ENCODE measurements around the gene GFER. TPM values are rescaled to one million over a fixed set of nuclear protein-coding genes. Genes with fewer than 3 reads are reported as not detected.

The GFER gene
- total RNA-seq, 1 experiment from 2014 or later = 26.2 TPM

DNA sequence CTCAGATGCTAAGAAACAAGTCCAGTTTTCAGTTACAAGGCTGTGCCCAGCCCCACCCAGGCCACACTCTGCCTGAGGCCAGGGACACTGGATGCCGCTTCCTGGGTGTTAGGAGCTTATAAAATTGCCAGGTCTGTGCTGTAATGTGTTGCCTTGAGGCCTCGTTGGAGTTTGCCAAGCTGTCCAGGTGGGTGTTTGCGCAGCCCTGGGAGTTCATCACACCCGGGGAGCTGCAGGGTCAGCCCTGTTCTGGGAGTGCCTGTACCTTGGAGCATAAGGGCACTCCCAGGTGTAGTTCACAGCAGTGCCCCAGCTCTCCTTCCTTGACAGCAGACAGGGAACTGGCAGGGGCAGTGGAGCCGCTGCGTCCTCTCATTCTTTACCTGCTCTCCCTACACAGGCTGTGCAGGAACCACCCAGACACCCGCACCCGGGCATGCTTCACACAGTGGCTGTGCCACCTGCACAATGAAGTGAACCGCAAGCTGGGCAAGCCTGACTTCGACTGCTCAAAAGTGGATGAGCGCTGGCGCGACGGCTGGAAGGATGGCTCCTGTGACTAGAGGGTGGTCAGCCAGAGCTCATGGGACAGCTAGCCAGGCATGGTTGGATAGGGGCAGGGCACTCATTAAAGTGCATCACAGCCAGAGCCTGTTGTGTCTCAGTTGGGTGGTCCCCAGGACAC, 1.6 kb downstream of the GFER start:
- Histone ChIP-seq H3K4me1 (ENCODE audit: insufficient read depth, low read length, poor library complexity, severe bottlenecking) (peaks cover 24% of the 10 kb centered on the region), H3K9me3 (ENCODE audit: low read depth, low read length, poor library complexity, severe bottlenecking) (no peaks in the 10 kb centered on the region), H3K27ac (ENCODE audit: low read depth, low read length, poor library complexity, severe bottlenecking) (no peak overlapping the region), H3K36me3 (ENCODE audit: insufficient read depth, low read length, poor library complexity, severe bottlenecking) (peaks cover 7% of the 10 kb centered on the region), H3K4me3 (ENCODE audit: low read depth, low read length, poor library complexity, severe bottlenecking) (peak overlapping the region; percentile 81), H3K27me3 (replicated peaks; ENCODE audit: insufficient read depth, low read depth, low read length, poor library complexity) (peaks cover 12% of the 10 kb centered on the region)
- ChIA-PET POLR2A (ENCODE audit: low non-redundant PET) (interaction anchor here (0.6 kb wide), 1 partner anchor 21 kb away, joined by 3 read pairs; the partner anchor contains the start of gene RPS2), CTCF (interaction anchor here (0.6 to 0.9 kb wide), 2 partner anchors 26 to 155 kb away, joined by 4 to 6 read pairs; no protein-coding TSS in a partner anchor)
- no peak for TF ChIP-seq EZH2 (IDR thresholded peaks at IDR 0.05; ENCODE audit: borderline replicate concordance, low read depth, low read length, poor library complexity, severe bottlenecking)
- TF ChIP-seq, protein P1, sequence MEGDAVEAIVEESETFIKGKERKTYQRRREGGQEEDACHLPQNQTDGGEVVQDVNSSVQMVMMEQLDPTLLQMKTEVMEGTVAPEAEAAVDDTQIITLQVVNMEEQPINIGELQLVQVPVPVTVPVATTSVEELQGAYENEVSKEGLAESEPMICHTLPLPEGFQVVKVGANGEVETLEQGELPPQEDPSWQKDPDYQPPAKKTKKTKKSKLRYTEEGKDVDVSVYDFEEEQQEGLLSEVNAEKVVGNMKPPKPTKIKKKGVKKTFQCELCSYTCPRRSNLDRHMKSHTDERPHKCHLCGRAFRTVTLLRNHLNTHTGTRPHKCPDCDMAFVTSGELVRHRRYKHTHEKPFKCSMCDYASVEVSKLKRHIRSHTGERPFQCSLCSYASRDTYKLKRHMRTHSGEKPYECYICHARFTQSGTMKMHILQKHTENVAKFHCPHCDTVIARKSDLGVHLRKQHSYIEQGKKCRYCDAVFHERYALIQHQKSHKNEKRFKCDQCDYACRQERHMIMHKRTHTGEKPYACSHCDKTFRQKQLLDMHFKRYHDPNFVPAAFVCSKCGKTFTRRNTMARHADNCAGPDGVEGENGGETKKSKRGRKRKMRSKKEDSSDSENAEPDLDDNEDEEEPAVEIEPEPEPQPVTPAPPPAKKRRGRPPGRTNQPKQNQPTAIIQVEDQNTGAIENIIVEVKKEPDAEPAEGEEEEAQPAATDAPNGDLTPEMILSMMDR (conservative IDR thresholded peaks at IDR 0.05; ENCODE audit: low read depth, low read length) = no peak
- BruUV-seq (replicated peaks) = no TSS peak
- DNase-seq (ENCODE audit: low spot score) = no peak
- intact Hi-C loops (cut with micrococcal nuclease; ENCODE audit: unreplicated experiment) = no loop called here

DNA sequence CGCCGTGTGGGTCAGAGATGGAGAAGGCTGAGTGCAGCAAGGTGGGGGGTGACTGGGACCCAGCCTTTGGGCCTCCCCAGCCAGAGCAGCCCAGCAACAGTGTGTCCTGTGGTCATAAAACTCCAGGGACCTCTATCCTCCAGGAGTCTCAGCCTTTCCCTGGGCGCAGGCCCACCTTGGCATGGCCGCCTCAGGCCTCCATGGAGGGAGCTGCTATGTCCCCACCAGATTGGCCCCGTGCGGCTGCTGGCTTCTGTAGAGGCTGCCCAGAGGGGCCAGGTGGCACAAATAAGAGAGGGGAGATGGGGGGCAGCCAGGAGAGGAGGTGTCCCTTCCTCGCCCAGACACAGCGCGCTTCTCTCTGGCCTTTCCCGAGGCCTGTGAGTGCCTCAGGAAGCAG, 3.2 kb downstream of the GFER start:
- intact Hi-C loops (cut with micrococcal nuclease; ENCODE audit: unreplicated experiment) = no loop called here
- ChIA-PET CTCF (no interaction called here), POLR2A (ENCODE audit: low non-redundant PET) (interaction anchor here (0.7 kb wide), 1 partner anchor 22 kb away, joined by 4 read pairs; no protein-coding TSS in a partner anchor)
- Histone ChIP-seq H3K27me3 (replicated peaks; ENCODE audit: insufficient read depth, low read depth, low read length, poor library complexity) (peaks cover 17% of the 10 kb centered on the region), H3K27ac (ENCODE audit: low read depth, low read length, poor library complexity, severe bottlenecking) (no peak overlapping the region), H3K4me1 (ENCODE audit: insufficient read depth, low read length, poor library complexity, severe bottlenecking) (peaks cover 12% of the 10 kb centered on the region), H3K36me3 (ENCODE audit: insufficient read depth, low read length, poor library complexity, severe bottlenecking) (peaks cover 7% of the 10 kb centered on the region), H3K4me3 (ENCODE audit: low read depth, low read length, poor library complexity, severe bottlenecking) (no peak overlapping the region), H3K9me3 (ENCODE audit: low read depth, low read length, poor library complexity, severe bottlenecking) (no peaks in the 10 kb centered on the region)
- BruUV-seq (replicated peaks) = no TSS peak
- DNase-seq (ENCODE audit: low spot score) = no peak
- TF ChIP-seq, protein P1 (conservative IDR thresholded peaks at IDR 0.05; ENCODE audit: low read depth, low read length) = no peak
- TF ChIP-seq EZH2 (IDR thresholded peaks at IDR 0.05; ENCODE audit: borderline replicate concordance, low read depth, low read length, poor library complexity, severe bottlenecking) = no peak

- H3K36me3 ChIP-seq (ENCODE audit: insufficient read depth, low read length, poor library complexity, severe bottlenecking) = peaks cover 7% of the 10 kb centered on the region
- intact Hi-C loops (cut with micrococcal nuclease; ENCODE audit: unreplicated experiment) = no loop called here
- ChIA-PET POLR2A (ENCODE audit: low non-redundant PET) (no interaction called here), CTCF (no interaction called here)
- DNase-seq (ENCODE audit: low spot score) = no peak
- peaks cover 11% of the 10 kb centered on the region for H3K4me1 ChIP-seq (ENCODE audit: insufficient read depth, low read length, poor library complexity, severe bottlenecking)
- no peak within 1 kb of the TSS for H3K27ac ChIP-seq (ENCODE audit: low read depth, low read length, poor library complexity, severe bottlenecking)
- H3K9me3 ChIP-seq (ENCODE audit: low read depth, low read length, poor library complexity, severe bottlenecking) = no peaks in the 10 kb centered on the region
- TF ChIP-seq, protein P1 (conservative IDR thresholded peaks at IDR 0.05; ENCODE audit: low read depth, low read length) = no peak
- no peak for TF ChIP-seq EZH2 (IDR thresholded peaks at IDR 0.05; ENCODE audit: borderline replicate concordance, low read depth, low read length, poor library complexity, severe bottlenecking)
- no TSS peak for BruUV-seq (replicated peaks)
- peak within 1 kb of the TSS; percentile 44 for H3K4me3 ChIP-seq (ENCODE audit: low read depth, low read length, poor library complexity, severe bottlenecking)
- H3K27me3 ChIP-seq (replicated peaks; ENCODE audit: insufficient read depth, low read depth, low read length, poor library complexity) = peaks cover 17% of the 10 kb centered on the region
These were observed 5.5 kb downstream of the GFER start, which contains the start of gene SYNGR3 for GRCh38 chr16:1989209-1990100. Gene SYNGR3, plus strand, starts transcription at chr16:1989970. Its CDS starts 133 bp downstream, at chr16:1990103.
